Coronary artery (tissue), 2 donors: ENCODE measurements around the gene MAGEA2.
"Not testable (repeated sequence)": the region's sequence is repeated elsewhere in the genome, so short reads cannot be mapped to it uniquely, and the experiment has no call there.

ENCODE experiments used
- DNase-seq: peaks from one replicate; pipeline ENCODE4 v3.0.0-alpha.2; 2017; ENCODE audit warnings: low spot score
- H3K27ac ChIP-seq, 2 donors: fragments of 200-600 bp; sonication (generic); one replicate each; pipeline ENCODE4 v1.5.1; 2016 to 2019
- H3K4me3 ChIP-seq: fragments of 200-600 bp; sonication (generic); 2 replicates; pipeline ENCODE4 v1.5.1; 2016; ENCODE audit warnings: mild to moderate bottlenecking, moderate library complexity
- TF ChIP-seq, protein P1 (sequence below): fragments of 200-600 bp; sonication (generic); IDR thresholded peaks from one replicate; pipeline ENCODE4 v1.5.1; 2019; ENCODE audit warnings: antibody characterized with exemption

MAGEA2 gene

DNA sequence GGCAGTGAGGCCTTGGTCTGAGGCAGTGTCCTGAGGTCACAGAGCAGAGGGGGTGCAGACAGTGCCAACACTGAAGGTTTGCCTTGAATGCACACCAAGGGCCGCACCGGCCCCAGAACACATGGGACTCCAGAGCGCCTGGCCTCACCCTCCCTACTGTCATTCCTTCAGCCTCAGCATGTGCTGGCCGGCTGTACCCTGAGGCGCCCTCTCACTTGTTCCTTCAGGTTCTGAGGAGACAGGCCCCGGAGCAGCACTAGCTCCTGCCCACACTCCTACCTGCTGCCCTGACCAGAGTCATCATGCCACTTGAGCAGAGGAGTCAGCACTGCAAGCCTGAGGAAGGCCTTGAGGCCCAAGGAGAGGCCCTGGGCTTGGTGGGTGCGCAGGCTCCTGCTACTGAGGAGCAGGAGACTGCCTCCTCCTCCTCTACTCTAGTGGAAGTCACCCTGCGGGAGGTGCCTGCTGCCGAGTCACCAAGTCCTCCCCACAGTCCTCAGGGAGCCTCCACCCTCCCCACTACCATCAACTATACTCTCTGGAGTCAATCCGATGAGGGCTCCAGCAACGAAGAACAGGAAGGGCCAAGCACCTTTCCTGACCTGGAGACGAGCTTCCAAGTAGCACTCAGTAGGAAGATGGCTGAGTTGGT, 17.7 kb downstream of the MAGEA2 start:
- peak; percentile 65 for DNase-seq
- Histone ChIP-seq H3K4me3 (no peak overlapping the region), H3K27ac (no peak overlapping the region)
- TF ChIP-seq, protein P1, sequence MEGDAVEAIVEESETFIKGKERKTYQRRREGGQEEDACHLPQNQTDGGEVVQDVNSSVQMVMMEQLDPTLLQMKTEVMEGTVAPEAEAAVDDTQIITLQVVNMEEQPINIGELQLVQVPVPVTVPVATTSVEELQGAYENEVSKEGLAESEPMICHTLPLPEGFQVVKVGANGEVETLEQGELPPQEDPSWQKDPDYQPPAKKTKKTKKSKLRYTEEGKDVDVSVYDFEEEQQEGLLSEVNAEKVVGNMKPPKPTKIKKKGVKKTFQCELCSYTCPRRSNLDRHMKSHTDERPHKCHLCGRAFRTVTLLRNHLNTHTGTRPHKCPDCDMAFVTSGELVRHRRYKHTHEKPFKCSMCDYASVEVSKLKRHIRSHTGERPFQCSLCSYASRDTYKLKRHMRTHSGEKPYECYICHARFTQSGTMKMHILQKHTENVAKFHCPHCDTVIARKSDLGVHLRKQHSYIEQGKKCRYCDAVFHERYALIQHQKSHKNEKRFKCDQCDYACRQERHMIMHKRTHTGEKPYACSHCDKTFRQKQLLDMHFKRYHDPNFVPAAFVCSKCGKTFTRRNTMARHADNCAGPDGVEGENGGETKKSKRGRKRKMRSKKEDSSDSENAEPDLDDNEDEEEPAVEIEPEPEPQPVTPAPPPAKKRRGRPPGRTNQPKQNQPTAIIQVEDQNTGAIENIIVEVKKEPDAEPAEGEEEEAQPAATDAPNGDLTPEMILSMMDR = no peak

DNA sequence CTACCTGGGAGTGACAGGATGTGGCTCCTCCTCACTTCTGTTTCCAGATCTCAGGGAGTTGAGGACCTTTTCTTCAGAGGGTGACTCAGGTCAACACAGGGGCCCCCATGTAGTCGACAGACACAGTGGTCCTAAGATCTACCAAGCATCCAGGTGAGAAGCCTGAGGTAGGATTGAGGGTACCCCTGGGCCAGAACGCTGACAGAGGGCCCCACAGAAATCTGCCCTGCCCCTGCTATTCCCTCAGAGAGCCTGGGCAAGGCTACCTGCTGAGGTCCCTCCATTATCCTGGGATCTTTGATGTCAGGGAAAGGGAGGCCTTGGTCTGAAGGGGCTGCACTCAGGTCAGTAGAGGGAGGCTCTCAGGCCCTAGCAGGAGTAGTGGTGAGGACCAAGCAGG, 18.5 kb downstream of the MAGEA2 start:
- TF ChIP-seq, protein P1 = no peak
- Histone ChIP-seq H3K27ac (no peak overlapping the region), H3K4me3 (no peak overlapping the region)
- DNase-seq = no peak

DNA sequence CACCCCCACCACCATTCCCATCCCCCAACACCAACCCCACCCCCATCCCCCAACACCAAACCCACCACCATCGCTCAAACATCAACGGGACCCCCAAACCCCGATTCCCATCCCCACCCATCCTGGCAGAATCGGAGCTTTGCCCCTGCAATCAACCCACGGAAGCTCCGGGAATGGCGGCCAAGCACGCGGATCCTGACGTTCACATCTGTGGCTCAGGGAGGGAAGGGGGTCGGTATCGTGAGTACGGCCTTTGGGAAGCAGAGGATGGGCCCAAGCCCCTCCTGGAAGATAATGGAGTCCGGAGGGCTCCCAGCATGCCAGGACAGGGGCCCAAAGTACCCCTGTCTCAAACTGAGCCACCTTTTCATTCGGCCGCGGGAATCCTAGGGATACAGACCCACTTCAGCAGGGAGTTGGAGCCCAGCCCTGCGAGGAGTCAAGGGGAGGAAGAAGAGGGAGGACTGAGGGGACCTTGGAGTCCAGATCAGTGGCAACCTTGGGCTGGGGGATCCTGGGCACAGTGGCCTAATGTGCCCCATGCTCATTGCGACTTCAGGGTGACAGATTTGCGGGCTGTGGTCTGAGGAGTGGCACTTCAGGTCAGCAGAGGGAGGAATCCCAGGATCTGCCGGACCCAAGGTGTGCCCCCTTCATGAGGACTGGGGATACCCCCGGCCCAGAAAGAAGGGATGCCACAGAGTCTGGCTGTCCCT, 19.3 kb downstream of the MAGEA2 start:
- not testable (repeated sequence) for H3K27ac ChIP-seq, H3K4me3 ChIP-seq
- peak; percentile 50 for DNase-seq

DNA sequence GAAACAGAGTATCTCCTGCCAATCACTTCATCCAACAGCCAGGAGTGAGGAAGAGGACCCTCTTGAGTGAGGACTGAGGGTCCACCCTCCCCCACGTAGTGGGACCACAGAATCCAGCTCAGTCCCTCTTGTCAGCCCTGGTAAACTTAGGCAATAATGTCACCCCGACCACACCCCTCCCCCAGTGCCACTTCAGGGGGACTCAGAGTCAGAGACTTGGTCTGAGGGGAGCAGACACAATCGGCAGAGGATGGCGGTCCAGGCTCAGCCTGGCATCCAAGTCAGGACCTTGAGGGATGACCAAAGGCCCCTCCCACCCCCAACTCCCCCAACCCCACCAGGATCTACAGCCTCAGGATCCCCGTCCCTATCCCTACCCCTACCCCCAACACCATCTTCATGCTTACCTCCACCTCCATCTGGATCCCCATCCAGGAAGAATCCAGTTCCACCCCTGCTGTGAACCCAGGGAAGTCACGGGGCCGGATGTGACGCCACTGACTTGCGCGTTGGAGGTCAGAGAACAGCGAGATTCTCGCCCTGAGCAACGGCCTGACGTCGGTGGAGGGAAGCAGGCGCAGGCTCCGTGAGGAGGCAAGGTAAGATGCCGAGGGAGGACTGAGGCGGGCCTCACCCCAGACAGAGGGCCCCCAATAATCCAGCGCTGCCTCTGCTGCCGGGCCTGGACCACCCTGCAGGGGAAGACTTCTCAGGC, 20.2 kb downstream of the MAGEA2 start, which contains the start of the genes CSAG1 and MAGEA12:
CSAG1 (minus strand) TSS at position 461 of the 715 bp plus-strand sequence. CDS start 1,261 bp downstream, outside the sequence.
MAGEA12 (plus strand) TSS at position 497 of the 715 bp plus-strand sequence. CDS start 2,405 bp downstream, outside the sequence.
- Histone ChIP-seq H3K4me3 (no peak within 1 kb of the TSS), H3K27ac (no peak within 1 kb of the TSS)
- peak; percentile 69 for DNase-seq
- TF ChIP-seq, protein P1 = no peak

DNA sequence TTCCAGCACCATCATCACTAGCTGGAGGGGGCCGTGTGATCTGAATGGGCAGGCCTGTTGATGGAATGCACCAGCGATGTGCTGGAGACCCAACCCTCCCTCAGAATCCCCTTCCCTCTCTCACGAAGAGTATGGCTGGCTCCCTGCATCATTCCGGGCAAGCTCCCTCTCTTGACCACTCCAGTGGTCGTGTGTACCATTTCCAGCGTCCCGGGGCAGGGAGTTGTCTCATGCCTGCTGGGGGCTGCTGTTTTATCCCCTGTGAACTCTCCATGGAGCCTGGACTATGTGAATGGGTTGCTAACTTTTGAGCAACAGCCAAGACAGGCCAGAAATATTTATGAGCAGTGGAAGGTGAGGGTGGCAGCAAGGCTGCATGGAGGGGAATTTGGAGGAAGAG, 28.2 kb downstream of the MAGEA2 start:
- peak; percentile 50 for DNase-seq
- no peak overlapping the region for H3K27ac ChIP-seq
- no peak overlapping the region for H3K4me3 ChIP-seq
- TF ChIP-seq, protein P1 = no peak

DNA sequence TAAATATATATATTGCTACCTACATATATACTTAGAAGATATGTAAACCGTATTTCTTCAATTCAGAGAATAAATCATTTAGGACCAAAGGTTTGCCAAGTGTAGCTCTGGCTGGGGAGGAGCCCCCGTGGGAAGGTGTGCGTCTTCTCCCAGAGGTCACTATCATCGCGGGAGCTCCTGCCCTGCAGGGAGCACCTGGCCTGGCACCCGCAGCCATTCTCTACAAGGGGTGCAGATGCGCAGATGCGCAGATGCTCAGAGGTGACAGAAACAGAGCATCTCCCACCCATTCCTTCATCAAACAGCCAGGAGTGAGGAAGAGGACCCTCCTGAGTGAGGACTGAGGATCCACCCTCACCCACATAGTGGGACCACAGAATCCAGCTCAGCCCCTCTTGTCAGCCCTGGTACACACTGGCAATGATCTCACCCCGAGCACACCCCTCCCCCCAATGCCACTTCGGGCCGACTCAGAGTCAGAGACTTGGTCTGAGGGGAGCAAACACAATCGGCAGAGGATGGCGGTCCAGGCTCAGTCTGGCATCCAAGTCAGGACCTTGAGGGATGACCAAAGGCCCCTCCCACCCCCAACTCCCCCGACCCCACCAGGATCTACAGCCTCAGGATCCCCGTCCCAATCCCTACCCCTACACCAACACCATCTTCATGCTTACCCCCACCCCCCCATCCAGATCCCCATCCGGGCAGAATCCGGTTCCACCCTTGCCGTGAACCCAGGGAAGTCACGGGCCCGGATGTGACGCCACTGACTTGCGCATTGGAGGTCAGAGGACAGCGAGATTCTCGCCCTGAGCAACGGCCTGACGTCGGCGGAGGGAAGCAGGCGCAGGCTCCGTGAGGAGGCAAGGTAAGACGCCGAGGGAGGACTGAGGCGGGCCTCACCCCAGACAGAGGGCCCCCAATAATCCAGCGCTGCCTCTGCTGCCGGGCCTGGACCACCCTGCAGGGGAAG, 39.5 kb downstream of the MAGEA2 start, which contains the start of gene MAGEA2B:
MAGEA2B (plus strand) TSS at position 814 of the 973 bp plus-strand sequence. CDS start 2,479 bp downstream, outside the sequence.
- H3K4me3 ChIP-seq, DNase-seq, H3K27ac ChIP-seq: not testable (repeated sequence)

DNA sequence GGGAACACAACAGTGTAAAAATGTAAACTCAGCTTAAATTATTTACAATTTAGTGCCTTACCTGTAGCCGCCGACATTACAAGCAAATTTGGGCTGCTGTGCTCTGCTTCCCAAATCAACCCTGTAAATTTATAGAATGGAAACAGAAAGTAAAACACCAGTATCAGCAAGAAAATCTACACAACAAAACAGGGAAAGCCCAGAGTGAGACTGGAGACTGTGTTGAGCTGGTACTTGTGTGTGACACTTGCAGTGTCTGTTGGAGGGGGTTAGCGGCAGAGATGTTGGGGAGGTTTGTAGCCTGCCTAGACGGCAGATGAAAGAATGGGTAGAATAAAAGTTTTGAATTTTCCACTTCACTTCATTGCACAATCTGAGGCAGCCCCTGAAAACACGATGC, 40.4 kb downstream of the MAGEA2 start:
- H3K27ac ChIP-seq, H3K4me3 ChIP-seq, DNase-seq: not testable (repeated sequence)

DNA sequence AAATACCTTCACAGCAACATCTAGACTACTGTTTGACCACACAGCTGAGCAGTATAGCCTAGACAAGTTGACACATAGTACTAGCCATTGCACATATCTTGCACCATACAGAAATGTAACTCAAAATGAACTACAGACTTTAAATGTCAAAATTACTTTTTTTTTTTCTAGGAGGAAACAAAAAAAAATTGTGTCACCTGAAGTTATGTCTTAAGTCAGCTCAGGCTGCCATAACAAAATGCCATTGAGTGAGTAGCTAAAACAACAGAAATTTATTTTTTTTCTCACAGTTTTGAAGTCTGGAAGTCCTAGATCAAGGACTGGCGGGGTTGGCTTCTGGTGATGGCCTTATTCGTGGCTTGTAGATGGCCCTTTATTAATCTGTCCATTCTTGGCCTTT, 44.5 kb downstream of the MAGEA2 start, which contains the start of gene CSAG2:
CSAG2 (minus strand) TSS at position 101 of the 400 bp plus-strand sequence. CDS start 161 bp downstream, outside the sequence.
- not testable (repeated sequence) for H3K4me3 ChIP-seq, H3K27ac ChIP-seq, DNase-seq

DNA sequence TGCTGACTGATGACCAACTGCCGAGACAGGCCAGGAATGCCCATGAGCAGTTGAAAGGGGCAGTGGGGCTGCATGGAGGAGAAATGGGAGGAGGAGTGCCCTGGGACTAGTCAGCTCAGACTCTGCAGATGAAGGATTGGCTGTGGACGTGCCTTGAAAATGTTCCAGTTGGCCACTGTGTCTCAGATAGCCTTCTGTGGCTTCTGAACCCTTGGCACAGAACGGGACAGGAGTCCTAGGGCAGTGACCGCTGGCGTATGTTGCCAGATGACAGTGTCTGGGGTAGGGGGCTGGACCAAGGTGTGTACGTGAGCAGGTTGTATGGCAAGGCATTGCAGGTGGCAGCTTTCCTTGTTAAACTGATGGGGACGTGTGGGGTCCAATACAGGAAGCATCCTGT, 47.1 kb downstream of the MAGEA2 start:
- not testable (repeated sequence) for H3K4me3 ChIP-seq, H3K27ac ChIP-seq, DNase-seq

DNA sequence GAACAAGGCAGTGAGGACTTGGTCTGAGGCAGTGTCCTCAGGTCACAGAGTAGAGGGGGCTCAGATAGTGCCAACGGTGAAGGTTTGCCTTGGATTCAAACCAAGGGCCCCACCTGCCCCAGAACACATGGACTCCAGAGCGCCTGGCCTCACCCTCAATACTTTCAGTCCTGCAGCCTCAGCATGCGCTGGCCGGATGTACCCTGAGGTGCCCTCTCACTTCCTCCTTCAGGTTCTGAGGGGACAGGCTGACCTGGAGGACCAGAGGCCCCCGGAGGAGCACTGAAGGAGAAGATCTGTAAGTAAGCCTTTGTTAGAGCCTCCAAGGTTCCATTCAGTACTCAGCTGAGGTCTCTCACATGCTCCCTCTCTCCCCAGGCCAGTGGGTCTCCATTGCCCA, 53.3 kb downstream of the MAGEA2 start:
- DNase-seq = peak; percentile 40
- H3K4me3 ChIP-seq, H3K27ac ChIP-seq: not testable (repeated sequence)
